ENCODE data around the gene ZNF814.
A peak's percentile ranks its signal among the peaks of the same experiment; 100 is the strongest.
"Not testable (repeated sequence)": the region's sequence is repeated elsewhere in the genome, so short reads cannot be mapped to it uniquely, and the experiment has no call there.

ZNF814 gene

GRCh38 chr19:57862351-57862750 lies 26.5 kb downstream of the ZNF814 start:
- FAIRE-seq; DNase-seq (ENCODE audit: low spot score): not testable (repeated sequence)

- not testable (repeated sequence) for FAIRE-seq
Observed at GRCh38 chr19:57854117-57854516, 34.7 kb downstream of the ZNF814 start.

GRCh38 chr19:57851812-57852603 lies 36.8 kb downstream of the ZNF814 start:
- FAIRE-seq; DNase-seq (ENCODE audit: low spot score): not testable (repeated sequence)

More at GRCh38 chr19:57854117-57854516, 34.7 kb downstream of the ZNF814 start:
- not testable (repeated sequence) for DNase-seq (ENCODE audit: low spot score)

- DNase-seq (ENCODE audit: low spot score) (peak; percentile 84), FAIRE-seq (peak; percentile 82)
Observed at GRCh38 chr19:57850553-57851017, 38.3 kb downstream of the ZNF814 start.

GRCh38 chr19:57849666-57850473 lies 39.0 kb downstream of the ZNF814 start, which contains the start of gene ZNF587:
ZNF587 (plus strand) TSS chr19:57849859; CDS start chr19:57850039, 180 bp downstream.
- DNase-seq (ENCODE audit: low spot score): peak; percentile 75
- FAIRE-seq: peak; percentile 37

GRCh38 chr19:57849162-57849665 lies 39.6 kb downstream of the ZNF814 start:
- FAIRE-seq; DNase-seq (ENCODE audit: low spot score): not testable (repeated sequence)

GRCh38 chr19:57847164-57847563 lies 41.7 kb downstream of the ZNF814 start:
- DNase-seq (ENCODE audit: low spot score); FAIRE-seq: not testable (repeated sequence)

- no peak for DNase-seq (ENCODE audit: low spot score)
- FAIRE-seq: no peak
Observed at GRCh38 chr19:57841122-57841763, 47.6 kb downstream of the ZNF814 start.

- FAIRE-seq; DNase-seq (ENCODE audit: low spot score): not testable (repeated sequence)
Observed at GRCh38 chr19:57838622-57839191, 50.1 kb downstream of the ZNF814 start.

- not testable (repeated sequence) for FAIRE-seq; DNase-seq (ENCODE audit: low spot score)
Observed at GRCh38 chr19:57836991-57837390, 51.8 kb downstream of the ZNF814 start.

GRCh38 chr19:57830071-57830602 lies 58.7 kb downstream of the ZNF814 start, which contains the start of gene ZNF587B:
ZNF587B (plus strand) TSS chr19:57830299; CDS start chr19:57830529, 230 bp downstream.
- FAIRE-seq (no peak), DNase-seq (ENCODE audit: low spot score) (no peak)

- FAIRE-seq: no peak
- no peak for DNase-seq (ENCODE audit: low spot score)
Observed at GRCh38 chr19:57829316-57829715, 59.5 kb downstream of the ZNF814 start.

- FAIRE-seq (no peak), DNase-seq (ENCODE audit: low spot score) (no peak)
Observed at GRCh38 chr19:57825511-57825910, 63.3 kb downstream of the ZNF814 start.

GRCh38 chr19:57823608-57824007 lies 65.2 kb downstream of the ZNF814 start:
- FAIRE-seq; DNase-seq (ENCODE audit: low spot score): not testable (repeated sequence)

GRCh38 chr19:57823155-57823554 lies 65.7 kb downstream of the ZNF814 start:
- FAIRE-seq; DNase-seq (ENCODE audit: low spot score): not testable (repeated sequence)

GRCh38 chr19:57821501-57821900 lies 67.3 kb downstream of the ZNF814 start:
- DNase-seq (ENCODE audit: low spot score); FAIRE-seq: not testable (repeated sequence)

GRCh38 chr19:57821095-57821494 lies 67.7 kb downstream of the ZNF814 start:
- not testable (repeated sequence) for DNase-seq (ENCODE audit: low spot score); FAIRE-seq

GRCh38 chr19:57820599-57820998 lies 68.2 kb downstream of the ZNF814 start:
- DNase-seq (ENCODE audit: low spot score) (no peak), FAIRE-seq (no peak)

- DNase-seq (ENCODE audit: low spot score) (peak; percentile 87), FAIRE-seq (peak; percentile 32)
Observed at GRCh38 chr19:57819475-57820148, 69.2 kb downstream of the ZNF814 start.

GRCh38 chr19:57818378-57818777 lies 70.5 kb downstream of the ZNF814 start:
- DNase-seq (ENCODE audit: low spot score) (no peak), FAIRE-seq (no peak)
